CD14-positive monocyte (primary cell): Measurements from ENCODE around the gene CSTPP1. TPM values are rescaled to one million over a fixed set of nuclear protein-coding genes. Genes with fewer than 3 reads are reported as not detected.

Experiments used
- DNase-seq, 3 donors: peaks; one replicate each; pipeline ENCODE4 v3.0.0-alpha.2; 2011 to 2022
- H2AFZ ChIP-seq: 2 replicates; pipeline ENCODE4 v1.6.0; 2012; ENCODE audit warnings: mild to moderate bottlenecking, low read depth, low read length, inconsistent platforms; ENCODE audit not compliant: insufficient read depth, poor library complexity, severe bottlenecking
- H3K27ac ChIP-seq, 2 donors: 1 replicate in 1 of 2; 2 replicates in 1 of 2; pipeline ENCODE4 v1.5.1; 2012 to 2013; ENCODE audit warnings: low read length in 2 of 2, control low read depth in 1 of 2, inconsistent platforms in 1 of 2, low read depth in 1 of 2, mild to moderate bottlenecking in 1 of 2
- H3K27me3 ChIP-seq, 2 donors: one replicate each; pipeline versions ENCODE4 v1.6.0 to v1.6.1; 2011 to 2013; ENCODE audit warnings: low read length in 2 of 2; ENCODE audit not compliant: control insufficient read depth in 2 of 2, insufficient read depth in 2 of 2
- H3K36me3 ChIP-seq, 2 donors: replicated peaks in 1 of 2; 1 replicate in 1 of 2; 2 replicates in 1 of 2; pipeline versions ENCODE4 v1.5.1 to v1.6.1; 2012 to 2013; ENCODE audit warnings: low read length in 2 of 2, control low read depth in 1 of 2, inconsistent platforms in 1 of 2, mild to moderate bottlenecking in 1 of 2; ENCODE audit not compliant: insufficient read depth in 2 of 2, control insufficient read depth in 1 of 2
- H3K4me1 ChIP-seq, 2 donors: 1 replicate in 1 of 2; 2 replicates in 1 of 2; pipeline versions ENCODE4 v1.5.1 to v1.6.1; 2012 to 2013; ENCODE audit warnings: low read length in 2 of 2, control low read depth in 1 of 2, inconsistent platforms in 1 of 2, mild to moderate bottlenecking in 1 of 2, moderate library complexity in 1 of 2; ENCODE audit not compliant: insufficient read depth in 2 of 2, control insufficient read depth in 1 of 2
- H3K4me2 ChIP-seq: replicated peaks from 2 replicates; pipeline ENCODE3; 2012; ENCODE audit warnings: low read length, moderate library complexity, mild to moderate bottlenecking; ENCODE audit not compliant: poor library complexity, severe bottlenecking; ENCODE audit errors: extremely low read depth
- H3K4me3 ChIP-seq, 3 experiments: fragments of 200-600 bp in 1 of 3; sonication (generic) in 1 of 3; replicated peaks in 1 of 3; 1 replicate in 2 of 3; 2 replicates in 1 of 3; pipeline ENCODE4 v1.5.1; 2011 to 2013; ENCODE audit warnings: low read length in 3 of 3, mild to moderate bottlenecking in 3 of 3, control low read depth in 2 of 3, low read depth in 2 of 3, inconsistent platforms in 1 of 3, moderate library complexity in 1 of 3
- H3K79me2 ChIP-seq: 2 replicates; pipeline ENCODE4 v1.6.0; 2012; ENCODE audit warnings: mild to moderate bottlenecking, control low read depth, inconsistent platforms, low read length, moderate library complexity; ENCODE audit not compliant: insufficient read depth
- H3K9ac ChIP-seq: 2 replicates; pipeline ENCODE4 v1.6.0; 2017; ENCODE audit warnings: low read length, mild to moderate bottlenecking; ENCODE audit not compliant: insufficient read depth, poor library complexity, severe bottlenecking
- H3K9me3 ChIP-seq, 2 donors: replicated peaks in 1 of 2; 1 replicate in 1 of 2; 2 replicates in 1 of 2; pipeline versions ENCODE4 v1.5.1 to v1.6.1; 2012 to 2013; ENCODE audit warnings: low read length in 2 of 2, control low read depth in 1 of 2; ENCODE audit not compliant: control insufficient read depth in 1 of 2, insufficient read depth in 1 of 2
- H4K20me1 ChIP-seq: 2 replicates; pipeline ENCODE4 v1.6.0; 2012; ENCODE audit warnings: mild to moderate bottlenecking, low read length, control low read depth, moderate library complexity; ENCODE audit not compliant: insufficient read depth
- H3K27ac Mint-ChIP-seq, 7 donors: one replicate each; pipeline ENCODE4 v1.8.0; 2020; ENCODE audit warnings: mild to moderate bottlenecking in 7 of 7, mixed read lengths in 7 of 7, moderate library complexity in 6 of 7, inconsistent platforms in 2 of 7
- H3K27me3 Mint-ChIP-seq, 3 donors: one replicate each; pipeline ENCODE4 v1.8.0; 2021 to 2022; ENCODE audit warnings: low read depth in 3 of 3, mild to moderate bottlenecking in 3 of 3, mixed read lengths in 3 of 3, moderate library complexity in 3 of 3, inconsistent platforms in 1 of 3
- H3K36me3 Mint-ChIP-seq, 2 donors: one replicate each; pipeline ENCODE4 v1.8.0; 2020; ENCODE audit warnings: mixed read lengths in 2 of 2, inconsistent platforms in 1 of 2, mild to moderate bottlenecking in 1 of 2
- H3K4me1 Mint-ChIP-seq: one replicate; pipeline ENCODE4 v1.8.0; 2020; ENCODE audit warnings: mild to moderate bottlenecking, mixed read lengths
- H3K4me3 Mint-ChIP-seq, 2 donors: one replicate each; pipeline ENCODE4 v1.8.0; 2020; ENCODE audit warnings: mild to moderate bottlenecking in 2 of 2, mixed read lengths in 2 of 2, moderate library complexity in 1 of 2
- H3K9me3 Mint-ChIP-seq, 7 donors: one replicate each; pipeline ENCODE4 v1.8.0; 2020 to 2022; ENCODE audit warnings: mixed read lengths in 7 of 7, mild to moderate bottlenecking in 6 of 7, moderate library complexity in 6 of 7, inconsistent platforms in 2 of 7
- CTCF ChIP-seq: fragments of 200-600 bp; IDR thresholded peaks from one replicate; pipeline ENCODE4 v1.8.0; 2022; ENCODE audit warnings: antibody characterized with exemption, mild to moderate bottlenecking
- WGBS: methylation state at CpG from one replicate; pipeline ENCODE4 v1.1.5; 2013; ENCODE audit warnings: missing lambda C conversion rate; ENCODE audit not compliant: insufficient coverage; 5-methylcytosine and 5-hydroxymethylcytosine counted together
- intact Hi-C, 2 donors: fragments of 100-400 bp; cut with micrococcal nuclease; formaldehyde crosslinking; loops; one replicate each; pipeline versions ENCODE4 v1.15.0 to v1.15.1; 2023
- polyA plus RNA-seq, 3 donors: library from polyadenylated mRNA; depleted of rRNA in 1 of 3; unstranded in 2 of 3; stranded (reverse) in 1 of 3; fragments of 300-500 nt in 2 of 3; fragments of >200 nt in 1 of 3; fragmentation: Illumina TruSeq in 2 of 3; gene quantifications; 1 replicate in 2 of 3; 2 replicates in 1 of 3; pipeline ENCODE4 v1.2.3, GENCODE V29; 2012 to 2021

The CSTPP1 gene
- polyA plus RNA-seq, 3 donors: 4.5 to 6.5 (median 5.9) TPM

DNA sequence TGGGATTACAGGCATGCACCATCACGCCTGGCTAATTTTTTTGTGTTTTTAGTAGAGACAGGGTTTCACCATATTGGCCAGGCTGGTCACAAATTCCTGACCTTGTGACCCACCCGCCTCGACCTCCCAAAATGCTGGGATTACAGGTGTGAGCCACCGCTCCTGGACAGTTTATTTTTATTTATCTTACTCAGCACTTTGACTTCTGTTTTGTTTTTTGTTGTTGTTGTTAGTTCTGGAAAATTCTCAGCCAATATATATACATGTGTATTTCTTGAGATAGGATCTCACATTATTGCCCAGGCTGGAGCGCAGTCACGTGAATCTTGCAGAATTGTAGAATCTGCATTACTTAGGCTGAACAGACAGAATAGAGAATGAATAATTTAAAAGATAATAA, 107.6 kb downstream of the CSTPP1 start:
- no peaks in the 10 kb centered on the region for H4K20me1 ChIP-seq
- H3K36me3 ChIP-seq: no peaks in the 10 kb centered on the region
- Mint-ChIP-seq H3K36me3 (no peaks in the 10 kb centered on the region), H3K4me3 (no peak overlapping the region), H3K27ac (no peak overlapping the region), H3K9me3 (peaks cover 0 to 2% (median 0%) of the 10 kb centered on the region in 7 donors), H3K4me1 (no peaks in the 10 kb centered on the region), H3K27me3 (peaks cover 0 to 2% (median 2%) of the 10 kb centered on the region in 3 donors)
- H3K9ac ChIP-seq: no peak overlapping the region
- no peaks in the 10 kb centered on the region for H3K4me1 ChIP-seq
- H3K27me3 ChIP-seq: no peaks in the 10 kb centered on the region
- no peaks in the 10 kb centered on the region for H3K79me2 ChIP-seq
- no peak for DNase-seq
- H3K4me3 ChIP-seq: no peak overlapping the region
- TF ChIP-seq CTCF: no peak
- H3K9me3 ChIP-seq: no peaks in the 10 kb centered on the region
- H2AFZ ChIP-seq: no peak overlapping the region
- no CpG with 5 or more reads among the region's 6 CpGs for WGBS
- no peak overlapping the region for H3K4me2 ChIP-seq
- intact Hi-C loops: no loop called here
- no peak overlapping the region for H3K27ac ChIP-seq

- no peak overlapping the region for H3K4me3 Mint-ChIP-seq
- no peak overlapping the region for H3K4me2 ChIP-seq
- no peak overlapping the region for H3K27ac Mint-ChIP-seq
- WGBS: no CpG with 5 or more reads among the region's 1 CpG
- no peaks in the 10 kb centered on the region for H3K36me3 ChIP-seq
- H3K36me3 Mint-ChIP-seq: peaks cover 2 to 4% of the 10 kb centered on the region in 2 donors
- no peaks in the 10 kb centered on the region for H3K4me1 ChIP-seq
- no peaks in the 10 kb centered on the region for H3K4me1 Mint-ChIP-seq
- no peaks in the 10 kb centered on the region for H3K27me3 ChIP-seq
- TF ChIP-seq CTCF: no peak
- H3K9ac ChIP-seq: no peak overlapping the region
- H3K27me3 Mint-ChIP-seq: peaks cover 0 to 2% (median 2%) of the 10 kb centered on the region in 3 donors
- no peak for DNase-seq
- no peak overlapping the region for H3K4me3 ChIP-seq
- peaks cover 0 to 2% (median 0%) of the 10 kb centered on the region in 7 donors for H3K9me3 Mint-ChIP-seq
- no peaks in the 10 kb centered on the region for H3K9me3 ChIP-seq
- intact Hi-C loops: no loop called here
- H3K79me2 ChIP-seq: no peaks in the 10 kb centered on the region
- no peak overlapping the region for H3K27ac ChIP-seq
- H2AFZ ChIP-seq: no peak overlapping the region
- H4K20me1 ChIP-seq: no peaks in the 10 kb centered on the region
Measured at GRCh38 chr11:47047972-47048371, 111.4 kb downstream of the CSTPP1 start.
